HepG2 (cell line): ENCODE data around the gene OLFM1. TPM values are rescaled to one million over a fixed set of nuclear protein-coding genes. Genes with fewer than 3 reads are reported as not detected.

ENCODE experiments used
- ATAC-seq: fragments of 200-7000 bp; cut with Tn5 transposase; 3 replicates; pipeline ENCODE4 v1.9.1; 2020; ENCODE audit warnings: mild to moderate bottlenecking, moderate library complexity
- BruUV-seq: library from RNA; stranded (reverse); fragments of 400-500 nt; replicated peaks from 2 replicates; lab custom pipeline; 2021; lab: Mats Ljungman, UMichigan
- CTCF ChIA-PET: fragments of 300-600 bp; formaldehyde crosslinking; extraction: SDS; loops from one replicate; lab custom pipeline; 2021; ENCODE audit warnings: low total read pairs, inconsistent platforms, low intra/inter-chr PET ratio; lab: Yijun Ruan, JAX
- POLR2A ChIA-PET: fragments of 350-600 bp; sonication (Branson Sonifier 250); formaldehyde crosslinking; loops from one replicate; lab custom pipeline; 2020; ENCODE audit warnings: antibody characterized with exemption, inconsistent platforms; lab: Yijun Ruan, JAX
- DNase-seq: peaks from one replicate; pipeline ENCODE4 v3.0.0-alpha.2; 2015; ENCODE audit warnings: low spot score
- FAIRE-seq: peaks from 3 replicates; lab custom pipeline; 2011; peaks lifted over from hg19 to GRCh38; lab: Jason Lieb, UNC
- H2AFZ ChIP-seq: one replicate; pipeline ENCODE4 v1.6.1; 2011; ENCODE audit warnings: low read length, inconsistent platforms
- H3K27ac ChIP-seq: fragments of 300-600 bp; 3 replicates; pipeline ENCODE4 v1.8.0; 2011; ENCODE audit warnings: mixed run types, mild to moderate bottlenecking, mixed read lengths, low read length, inconsistent platforms; ENCODE audit not compliant: insufficient read depth; ENCODE audit errors: extremely low read length
- H3K27me3 ChIP-seq, 2 experiments: fragments of 200-600 bp in 1 of 2; 2 replicates in 1 of 2; 3 replicates in 1 of 2; pipeline versions ENCODE4 v1.6.0 to v1.8.0; 2011; ENCODE audit warnings: low read length in 2 of 2, mild to moderate bottlenecking in 2 of 2, moderate library complexity in 2 of 2, inconsistent platforms in 1 of 2; ENCODE audit not compliant: insufficient read depth in 2 of 2, control insufficient read depth in 1 of 2
- H3K36me3 ChIP-seq, 2 experiments: fragments of 200-600 bp in 1 of 2; replicated peaks in 1 of 2; 2 replicates in 1 of 2; 3 replicates in 1 of 2; pipeline versions ENCODE4 v1.5.1 to v1.8.0; 2011; ENCODE audit warnings: low read length in 2 of 2, inconsistent platforms in 1 of 2; ENCODE audit not compliant: insufficient read depth in 2 of 2, control insufficient read depth in 1 of 2
- H3K4me1 ChIP-seq: 2 replicates; pipeline ENCODE4 v1.5.1; 2012; ENCODE audit warnings: low read length, inconsistent platforms; ENCODE audit not compliant: insufficient read depth
- H3K4me2 ChIP-seq: 2 replicates; pipeline ENCODE4 v1.6.0; 2011; ENCODE audit warnings: low read depth, low read length, inconsistent platforms
- H3K4me3 ChIP-seq, 3 experiments: fragments of 200-600 bp in 1 of 3; sonication (generic), shearing (Covaris generic) in 1 of 3; replicated peaks in 1 of 3; 2 replicates each; pipeline ENCODE4 v1.5.1; 2011 to 2016; ENCODE audit warnings: low read length in 3 of 3, inconsistent platforms in 2 of 3, low read depth in 2 of 3, mild to moderate bottlenecking in 2 of 3, control low read depth in 1 of 3, mixed read lengths in 1 of 3; ENCODE audit not compliant: insufficient read depth in 1 of 3
- H3K79me2 ChIP-seq: one replicate; pipeline ENCODE4 v1.6.1; 2011; ENCODE audit warnings: low read length, inconsistent platforms; ENCODE audit not compliant: insufficient read depth
- H3K9ac ChIP-seq: 2 replicates; pipeline ENCODE4 v1.6.0; 2011; ENCODE audit warnings: mild to moderate bottlenecking, low read depth, low read length, inconsistent platforms; ENCODE audit not compliant: insufficient read depth
- H3K9me3 ChIP-seq: 2 replicates; pipeline ENCODE4 v1.5.1; 2012; ENCODE audit warnings: mild to moderate bottlenecking, low read length
- H4K20me1 ChIP-seq: 2 replicates; pipeline ENCODE4 v1.6.0; 2011; ENCODE audit warnings: inconsistent platforms, mild to moderate bottlenecking, low read length, moderate library complexity; ENCODE audit not compliant: insufficient read depth
- ASH2L ChIP-seq: fragments of 300-600, 200-600 bp; sonication (generic); IDR thresholded peaks from 2 replicates; pipeline ENCODE4 v1.7.0; 2017; ENCODE audit warnings: low read depth, mild to moderate bottlenecking, moderate library complexity, mixed read lengths, low read length; ENCODE audit not compliant: insufficient read length
- BRD4 ChIP-seq: sonication (generic); formaldehyde crosslinking; IDR thresholded peaks from 2 replicates; pipeline ENCODE4 v1.4.0; 2020; ENCODE audit warnings: missing genetic modification reagents
- GABPA ChIP-seq, 2 experiments: IDR thresholded peaks; 2 replicates each; pipeline ENCODE4 v1.6.1; 2011 to 2016; ENCODE audit warnings: low read depth in 2 of 2, low read length in 1 of 2, missing biosample characterization in 1 of 2, missing genetic modification characterization in 1 of 2
- GPN1 ChIP-seq: sonication (generic); formaldehyde crosslinking; IDR thresholded peaks from 2 replicates; pipeline ENCODE4 v1.5.1; 2020; ENCODE audit warnings: missing genetic modification reagents, borderline replicate concordance
- HMGA1 ChIP-seq: sonication (generic); formaldehyde crosslinking; conservative IDR thresholded peaks from 2 replicates; pipeline ENCODE4 v1.4.0; 2020; ENCODE audit warnings: missing genetic modification reagents
- NFYB ChIP-seq: sonication (generic); formaldehyde crosslinking; IDR thresholded peaks from 2 replicates; pipeline ENCODE4 v1.4.0; 2020; ENCODE audit warnings: missing genetic modification reagents
- TRAFD1 ChIP-seq: sonication (generic); formaldehyde crosslinking; IDR thresholded peaks from 2 replicates; pipeline ENCODE4 v1.5.1; 2020; ENCODE audit warnings: missing genetic modification reagents, mild to moderate bottlenecking, borderline replicate concordance
- ZNF343 ChIP-seq: sonication (generic); formaldehyde crosslinking; IDR thresholded peaks from 2 replicates; pipeline ENCODE4 v1.4.0; 2020; ENCODE audit warnings: mild to moderate bottlenecking, missing genetic modification reagents
- ZNF589 ChIP-seq: sonication (generic); formaldehyde crosslinking; conservative IDR thresholded peaks from 2 replicates; pipeline ENCODE4 v1.8.0; 2022; ENCODE audit warnings: mild to moderate bottlenecking, moderate library complexity, missing genetic modification reagents
- ZNF660 ChIP-seq: sonication (generic); formaldehyde crosslinking; IDR thresholded peaks from 2 replicates; pipeline ENCODE4 v1.5.1; 2020; ENCODE audit warnings: mild to moderate bottlenecking, low read depth, missing genetic modification reagents, borderline replicate concordance
- ZNF691 ChIP-seq: sonication (generic); formaldehyde crosslinking; IDR thresholded peaks from 2 replicates; pipeline ENCODE4 v1.4.0; 2020; ENCODE audit warnings: missing genetic modification reagents, low read depth, mild to moderate bottlenecking, borderline replicate concordance
- WGBS: methylation state at CpG from one replicate; pipeline ENCODE4 v1.1.6; 2017; ENCODE audit warnings: low lambda C conversion rate; 5-methylcytosine and 5-hydroxymethylcytosine counted together
- in situ Hi-C: cut with HindIII; loops from 2 replicates; pipeline ENCODE4 v1.10.0; 2017; ENCODE audit warnings: low pct_unique_long_range_greater_than_20kb; ENCODE audit not compliant: extremely low pct_ligation_motif_present
- intact Hi-C: fragments of 100-400 bp; cut with micrococcal nuclease; formaldehyde crosslinking; loops from one replicate; pipeline ENCODE4 v1.10.0; 2022; ENCODE audit not compliant: unreplicated experiment
- polyA plus RNA-seq, 8 experiments: library from polyadenylated mRNA; depleted of rRNA in 3 of 8; stranded (reverse) in 7 of 8; unstranded in 1 of 8; fragments of >200 nt; fragmentation: Illumina TruSeq in 4 of 8; extraction: Trizol in 4 of 8; gene quantifications; 2 replicates each; pipeline versions ENCODE4 v1.2.1 to v1.2.3, GENCODE V29; 2011 to 2016; ENCODE audit warnings: low read depth in 4 of 8, missing spikeins in 1 of 8, mixed read lengths in 1 of 8; ENCODE audit not compliant: insufficient read depth in 1 of 8
- total RNA-seq, 5 experiments: library from RNA; depleted of rRNA; stranded (reverse); fragments of >200 nt; fragmentation: Illumina TruSeq; extraction: Trizol; gene quantifications; 2 replicates each; pipeline ENCODE4 v1.2.3, GENCODE V29; 2016; ENCODE audit warnings: low read depth in 1 of 5

Gene OLFM1
- total and polyA plus RNA-seq, 2 of the 13 experiments (the other 11 are each of a cell fraction or from before 2014, with no cell fraction given): not detected

DNA sequence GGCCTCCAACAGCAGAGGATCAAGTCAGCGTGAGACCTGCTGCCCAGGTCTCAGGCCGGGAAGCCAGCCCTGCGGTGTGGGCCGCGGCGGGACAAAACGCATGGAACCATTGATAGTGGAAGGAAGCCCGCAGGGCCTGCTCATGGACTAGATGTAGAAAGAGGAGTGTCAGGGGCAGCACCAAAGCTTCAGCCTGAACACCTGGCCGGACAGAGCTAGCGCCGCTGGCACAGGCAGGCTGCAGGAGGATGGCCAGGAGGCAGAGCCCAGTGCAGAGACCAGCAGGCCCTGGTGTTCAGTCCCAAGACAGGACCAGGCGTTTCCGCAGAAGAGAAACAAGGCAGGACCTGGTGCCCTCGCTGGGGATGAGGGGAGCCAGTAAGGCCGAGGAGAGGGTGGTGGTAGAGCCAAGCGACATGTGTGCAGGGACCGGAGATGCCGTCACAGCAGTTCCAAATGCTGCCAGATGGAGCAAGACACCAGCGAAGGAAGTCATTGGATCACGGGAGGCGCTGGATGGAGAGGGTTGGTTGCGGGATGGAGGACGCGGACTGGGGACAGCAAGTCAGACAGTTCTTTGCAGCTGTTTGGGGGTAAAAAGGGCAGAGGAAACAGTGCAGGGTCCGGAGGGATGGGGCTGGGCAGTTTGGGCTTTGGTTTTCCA lies 42.1 kb upstream of the OLFM1 start:
- ATAC-seq (no peak), DNase-seq (no peak), FAIRE-seq (no peak)
- BruUV-seq: no TSS peak
- ChIA-PET CTCF (no interaction called here), POLR2A (no interaction called here)
- Histone ChIP-seq H2AFZ (no peak overlapping the region), H3K4me1 (no peaks in the 10 kb centered on the region), H3K9me3 (no peaks in the 10 kb centered on the region), H3K27ac (no peak overlapping the region), H3K27me3 (peaks cover 3 to 67% of the 10 kb centered on the region in 2 experiments; a peak in 3 of 5 replicates), H3K4me3 (no peak overlapping the region), H3K79me2 (no peaks in the 10 kb centered on the region), H4K20me1 (no peaks in the 10 kb centered on the region), H3K36me3 (no peaks in the 10 kb centered on the region), H3K9ac (no peak overlapping the region), H3K4me2 (no peak overlapping the region)
- in situ Hi-C loops: no loop called here
- 45% methylated on average over 24 of the region's 25 CpGs for WGBS
- intact Hi-C loops: no loop called here
- no peak for TF ChIP-seq NFYB
- TF ChIP-seq ZNF691 (CRISPR knock-in tag): no peak
- no peak for TF ChIP-seq HMGA1 (CRISPR knock-in tag)
- no peak for TF ChIP-seq ZNF589 (CRISPR knock-in tag)
- TF ChIP-seq TRAFD1: no peak
- no peak for TF ChIP-seq ZNF343
- no peak for TF ChIP-seq ASH2L
- no peak for TF ChIP-seq GABPA (IDR thresholded peaks at IDR 0.05; ENCODE audit: low read depth, low read length)
- no peak for TF ChIP-seq GABPA (CRISPR knock-in tag; IDR thresholded peaks at IDR 0.05; ENCODE audit: low read depth)
- no peak for TF ChIP-seq ZNF660 (CRISPR knock-in tag)
- no peak for TF ChIP-seq GPN1 (CRISPR knock-in tag)
- TF ChIP-seq BRD4 (CRISPR knock-in tag): no peak
- TF ChIP-seq, all 625 proteins: peak for 0
